T-cell (primary cell): ENCODE data around the gene EFCAB6. TPM values are rescaled to one million over a fixed set of nuclear protein-coding genes. Genes with fewer than 3 reads are reported as not detected.

Experiments used
- ATAC-seq, 4 experiments: fragments of 200-7000 bp in 3 of 4; fragments of 150-1000 bp in 1 of 4; cut with Tn5 transposase; replicated peaks in 1 of 4; 1 replicate in 3 of 4; 2 replicates in 1 of 4; pipeline ENCODE4 v1.10.0; 2021; ENCODE audit warnings: moderate library complexity in 3 of 4, mild to moderate bottlenecking in 2 of 4, moderate number of reproducible peaks in 1 of 4
- CTCF ChIA-PET, 2 donors: fragments of 300-600 bp; sonication (Branson Sonifier 250); formaldehyde crosslinking; loops; one replicate each; lab custom pipeline; 2022; ENCODE audit warnings: antibody characterized with exemption in 2 of 2; lab: Charles Lee
- POLR2A ChIA-PET, 2 donors: fragments of 300-600 bp; sonication (Branson Sonifier 250); formaldehyde crosslinking; loops; one replicate each; lab custom pipeline; 2022; ENCODE audit warnings: antibody characterized with exemption in 2 of 2; lab: Charles Lee
- DNase-seq, 35 experiments: peaks; one replicate each; pipeline versions ENCODE4 v3.0.0 to v3.0.0-alpha.2; 2013 to 2023
- H3K27ac ChIP-seq: one replicate; pipeline ENCODE4 v1.5.1; 2013; ENCODE audit warnings: low read length
- H3K27me3 ChIP-seq, 2 experiments: replicated peaks in 1 of 2; 1 replicate in 1 of 2; 2 replicates in 1 of 2; pipeline versions ENCODE4 v1.6.1 to v1.7.0; 2013; ENCODE audit warnings: low read length in 1 of 2, mixed read lengths in 1 of 2; ENCODE audit not compliant: control insufficient read depth in 2 of 2, insufficient read depth in 2 of 2; ENCODE audit errors: extremely low read depth in 1 of 2
- H3K36me3 ChIP-seq, 2 donors: 1 replicate in 1 of 2; 2 replicates in 1 of 2; pipeline versions ENCODE4 v1.6.1 to v1.7.0; 2013; ENCODE audit warnings: low read length in 1 of 2; ENCODE audit not compliant: control insufficient read depth in 2 of 2, insufficient read depth in 1 of 2; ENCODE audit errors: extremely low read depth in 1 of 2
- H3K4me1 ChIP-seq, 2 experiments: 1 replicate in 1 of 2; 2 replicates in 1 of 2; pipeline versions ENCODE4 v1.6.1 to v1.7.0; 2013; ENCODE audit warnings: low read length in 2 of 2, mixed read lengths in 1 of 2; ENCODE audit not compliant: insufficient read depth in 2 of 2, control insufficient read depth in 1 of 2; ENCODE audit errors: extremely low read depth in 1 of 2
- H3K4me3 ChIP-seq, 2 donors: 1 replicate in 1 of 2; 2 replicates in 1 of 2; pipeline versions ENCODE4 v1.5.1 to v1.7.0; 2013; ENCODE audit warnings: mild to moderate bottlenecking in 2 of 2, low read length in 1 of 2, moderate library complexity in 1 of 2; ENCODE audit not compliant: control insufficient read depth in 1 of 2; ENCODE audit errors: extremely low read depth in 1 of 2
- H3K9me3 ChIP-seq: 2 replicates; pipeline ENCODE4 v1.7.0; 2013
- H3K27ac Mint-ChIP-seq, 2 donors: one replicate each; pipeline ENCODE4 v1.8.0; 2020 to 2021; ENCODE audit warnings: mild to moderate bottlenecking in 2 of 2, mixed read lengths in 2 of 2
- H3K27me3 Mint-ChIP-seq, 2 donors: one replicate each; pipeline ENCODE4 v1.8.0; 2021 to 2022; ENCODE audit warnings: mixed read lengths in 2 of 2
- H3K36me3 Mint-ChIP-seq: one replicate; pipeline ENCODE4 v1.8.0; 2021; ENCODE audit warnings: mixed read lengths
- H3K4me1 Mint-ChIP-seq, 3 donors: one replicate each; pipeline ENCODE4 v1.8.0; 2020 to 2022; ENCODE audit warnings: mixed read lengths in 3 of 3, mild to moderate bottlenecking in 1 of 3
- H3K4me3 Mint-ChIP-seq, 3 donors: one replicate each; pipeline ENCODE4 v1.8.0; 2020 to 2022; ENCODE audit warnings: mild to moderate bottlenecking in 3 of 3, mixed read lengths in 3 of 3, moderate library complexity in 3 of 3
- H3K9me3 Mint-ChIP-seq, 3 donors: one replicate each; pipeline ENCODE4 v1.8.0; 2020 to 2022; ENCODE audit warnings: mixed read lengths in 3 of 3
- WGBS: methylation state at CpG from one replicate; pipeline ENCODE4 v1.1.5; 2013; ENCODE audit warnings: missing lambda C conversion rate; ENCODE audit not compliant: insufficient coverage; 5-methylcytosine and 5-hydroxymethylcytosine counted together
- total RNA-seq, 35 experiments: library from RNA in 6 of 35; stranded (reverse) in 6 of 35; fragments of 120-200 nt in 1 of 35; gene quantifications; one replicate each; pipeline versions ENCODE4 v1.2.1 to v1.2.4 and lab custom pipeline; 2013 to 2026

The EFCAB6 gene
- total RNA-seq, 5 donors from 2014 or later (not counting 1 experiment from before 2014, with no cell fraction given) = 0.26 to 0.89 (median 0.53) TPM

GRCh38 chr22:43587574-43587973 is 224.5 kb downstream of the EFCAB6 start:
- POLR2A ChIA-PET = no interaction called here
- Histone ChIP-seq H3K4me3 (no peak overlapping the region), H3K9me3 (no peaks in the 10 kb centered on the region), H3K27me3 (peaks cover 0 to 11% of the 10 kb centered on the region in 2 experiments), H3K27ac (no peak overlapping the region), H3K4me1 (no peaks in the 10 kb centered on the region), H3K36me3 (no peaks in the 10 kb centered on the region)
- Mint-ChIP-seq H3K4me3 (no peak overlapping the region), H3K9me3 (peaks cover 7 to 13% (median 11%) of the 10 kb centered on the region in 3 donors), H3K27me3 (peaks cover 24 to 39% of the 10 kb centered on the region in 2 donors), H3K4me1 (no peaks in the 10 kb centered on the region), H3K36me3 (no peaks in the 10 kb centered on the region), H3K27ac (no peak overlapping the region)
- ATAC-seq = no peak
- no CpG with 5 or more reads among the region's 1 CpG for WGBS
- no peak for DNase-seq
- CTCF ChIA-PET = no interaction called here

GRCh38 chr22:43583501-43583900 is 228.6 kb downstream of the EFCAB6 start:
- H3K36me3 ChIP-seq = no peaks in the 10 kb centered on the region
- no peak overlapping the region for H3K4me3 ChIP-seq
- DNase-seq = no peak
- Mint-ChIP-seq H3K36me3 (peaks cover 3% of the 10 kb centered on the region), H3K27ac (no peak overlapping the region), H3K4me3 (no peak overlapping the region), H3K4me1 (no peaks in the 10 kb centered on the region), H3K27me3 (peaks cover 15 to 41% of the 10 kb centered on the region in 2 donors), H3K9me3 (peaks cover 16 to 17% (median 17%) of the 10 kb centered on the region in 3 donors)
- 40% methylated on average over 2 of the region's 2 CpGs for WGBS
- no peak overlapping the region for H3K27ac ChIP-seq
- ChIA-PET CTCF (no interaction called here), POLR2A (no interaction called here)
- no peak for ATAC-seq
- H3K4me1 ChIP-seq = no peaks in the 10 kb centered on the region
- H3K9me3 ChIP-seq = no peaks in the 10 kb centered on the region
- H3K27me3 ChIP-seq = peaks cover 0 to 9% of the 10 kb centered on the region in 2 experiments

GRCh38 chr22:43582394-43582793 is 229.7 kb downstream of the EFCAB6 start:
- Histone ChIP-seq H3K4me1 (no peaks in the 10 kb centered on the region), H3K36me3 (no peaks in the 10 kb centered on the region), H3K27ac (no peak overlapping the region), H3K27me3 (peaks cover 0 to 19% of the 10 kb centered on the region in 2 experiments), H3K4me3 (no peak overlapping the region), H3K9me3 (no peaks in the 10 kb centered on the region)
- no peak overlapping the region for H3K4me3 Mint-ChIP-seq
- ChIA-PET CTCF (no interaction called here), POLR2A (no interaction called here)
- no peaks in the 10 kb centered on the region for H3K4me1 Mint-ChIP-seq
- peaks cover 16 to 17% (median 17%) of the 10 kb centered on the region in 3 donors for H3K9me3 Mint-ChIP-seq
- DNase-seq (no peak), ATAC-seq (no peak)
- no peak overlapping the region for H3K27ac Mint-ChIP-seq
- peaks cover 12 to 37% of the 10 kb centered on the region in 2 donors for H3K27me3 Mint-ChIP-seq
- 88% methylated on average over 1 of the region's 1 CpG for WGBS
- peaks cover 3% of the 10 kb centered on the region for H3K36me3 Mint-ChIP-seq

- 55% methylated on average over 2 of the region's 4 CpGs for WGBS
- peaks cover 3% of the 10 kb centered on the region for H3K36me3 Mint-ChIP-seq
- H3K4me3 Mint-ChIP-seq = no peak overlapping the region
These were observed 231.8 kb downstream of the EFCAB6 start for GRCh38 chr22:43580271-43580750.

GRCh38 chr22:43574738-43575137 is 237.4 kb downstream of the EFCAB6 start:
- H3K27me3 ChIP-seq = peaks cover 3 to 30% of the 10 kb centered on the region in 2 experiments
- no peak overlapping the region for H3K4me3 ChIP-seq
- ChIA-PET CTCF (no interaction called here), POLR2A (no interaction called here)
- H3K27ac ChIP-seq = no peak overlapping the region
- Mint-ChIP-seq H3K27ac (no peak overlapping the region), H3K4me3 (no peak overlapping the region), H3K9me3 (no peaks in the 10 kb centered on the region), H3K27me3 (peaks cover 8 to 28% of the 10 kb centered on the region in 2 donors), H3K36me3 (no peaks in the 10 kb centered on the region), H3K4me1 (no peaks in the 10 kb centered on the region)
- H3K36me3 ChIP-seq = no peaks in the 10 kb centered on the region
- H3K9me3 ChIP-seq = no peaks in the 10 kb centered on the region
- no peak for ATAC-seq
- H3K4me1 ChIP-seq = no peaks in the 10 kb centered on the region
- no peak for DNase-seq
- WGBS = 81% methylated on average over 2 of the region's 5 CpGs

More at GRCh38 chr22:43580271-43580750, 231.8 kb downstream of the EFCAB6 start:
- peaks cover 16 to 17% (median 17%) of the 10 kb centered on the region in 3 donors for H3K9me3 Mint-ChIP-seq
- H3K9me3 ChIP-seq = no peaks in the 10 kb centered on the region
- no peak overlapping the region for H3K27ac ChIP-seq
- H3K4me3 ChIP-seq = no peak overlapping the region
- H3K36me3 ChIP-seq = no peaks in the 10 kb centered on the region
- ChIA-PET POLR2A (no interaction called here), CTCF (no interaction called here)
- ATAC-seq (no peak), DNase-seq (no peak)
- no peak overlapping the region for H3K27ac Mint-ChIP-seq
- no peaks in the 10 kb centered on the region for H3K4me1 Mint-ChIP-seq
- no peaks in the 10 kb centered on the region for H3K4me1 ChIP-seq
- peaks cover 3 to 25% of the 10 kb centered on the region in 2 experiments for H3K27me3 ChIP-seq
- H3K27me3 Mint-ChIP-seq = peaks cover 10 to 24% of the 10 kb centered on the region in 2 donors

GRCh38 chr22:43572710-43573109 is 239.4 kb downstream of the EFCAB6 start:
- no peak for ATAC-seq
- no peaks in the 10 kb centered on the region for H3K36me3 ChIP-seq
- H3K27me3 ChIP-seq = peaks cover 3 to 26% of the 10 kb centered on the region in 2 experiments
- no peaks in the 10 kb centered on the region for H3K4me1 ChIP-seq
- WGBS = 68% methylated on average over 5 of the region's 9 CpGs
- no peaks in the 10 kb centered on the region for H3K9me3 ChIP-seq
- Mint-ChIP-seq H3K9me3 (no peaks in the 10 kb centered on the region), H3K4me1 (no peaks in the 10 kb centered on the region), H3K36me3 (no peaks in the 10 kb centered on the region), H3K4me3 (no peak overlapping the region), H3K27me3 (peaks cover 11 to 29% of the 10 kb centered on the region in 2 donors), H3K27ac (no peak overlapping the region)
- no peak overlapping the region for H3K4me3 ChIP-seq
- ChIA-PET CTCF (no interaction called here), POLR2A (no interaction called here)
- DNase-seq = no peak
- H3K27ac ChIP-seq = no peak overlapping the region
